RWPE2 (cell line): Measurements from ENCODE around the gene SFSWAP.
A peak's percentile ranks its signal among the peaks of the same experiment; 100 is the strongest.

Experiments
- ATAC-seq: fragments of 200-7000 bp; cut with Tn5 transposase; 3 replicates; pipeline ENCODE4 v1.9.1; 2021; ENCODE audit warnings: low read depth
- DNase-seq: peaks from one replicate; pipeline ENCODE4 v3.0.0-alpha.2; 2020; ENCODE audit warnings: low spot score
- H3K27ac ChIP-seq: fragments of 450-650 bp; 2 replicates; pipeline ENCODE4 v1.5.1; 2017; ENCODE audit warnings: mild to moderate bottlenecking; ENCODE audit not compliant: poor library complexity, severe bottlenecking
- H3K27me3 ChIP-seq: fragments of 250-450 bp; sonication (Bioruptor Pico); 2 replicates; pipeline ENCODE4 v1.5.1; 2021; ENCODE audit warnings: mild to moderate bottlenecking, moderate library complexity; ENCODE audit not compliant: insufficient read depth, poor library complexity, severe bottlenecking
- H3K36me3 ChIP-seq: fragments of 250-450 bp; sonication (Bioruptor Pico); 2 replicates; pipeline ENCODE4 v1.5.1; 2020; ENCODE audit warnings: low read depth, mild to moderate bottlenecking, moderate library complexity
- H3K4me1 ChIP-seq: fragments of 250-450 bp; sonication (Bioruptor Pico); 2 replicates; pipeline ENCODE4 v1.5.1; 2021; ENCODE audit warnings: mild to moderate bottlenecking, moderate library complexity; ENCODE audit not compliant: insufficient read depth, poor library complexity, severe bottlenecking
- H3K4me3 ChIP-seq: fragments of 250-450 bp; sonication (Bioruptor Pico); 2 replicates; pipeline ENCODE4 v1.5.1; 2021; ENCODE audit warnings: mild to moderate bottlenecking, moderate library complexity; ENCODE audit not compliant: severe bottlenecking
- H3K9me3 ChIP-seq: fragments of 250-450 bp; sonication (Bioruptor Pico); 2 replicates; pipeline ENCODE4 v1.5.1; 2021; ENCODE audit warnings: mild to moderate bottlenecking, moderate library complexity; ENCODE audit not compliant: severe bottlenecking
- CTCF ChIP-seq: fragments of 450-650 bp; IDR thresholded peaks from one replicate; pipeline ENCODE4 v1.5.1; 2017; ENCODE audit warnings: mild to moderate bottlenecking, moderate library complexity; ENCODE audit not compliant: poor library complexity, severe bottlenecking

The SFSWAP gene

GRCh38 chr12:131826097-131826928, 115.4 kb downstream of the SFSWAP start:
- Histone ChIP-seq H3K4me3 (no peak overlapping the region), H3K4me1 (no peaks in the 10 kb centered on the region), H3K36me3 (no peaks in the 10 kb centered on the region), H3K9me3 (no peaks in the 10 kb centered on the region), H3K27ac (no peak overlapping the region), H3K27me3 (peaks cover 13% of the 10 kb centered on the region)
- no peak for ATAC-seq
- peak; percentile 51 for DNase-seq
- TF ChIP-seq CTCF = no peak

GRCh38 chr12:131827961-131828534, 117.2 kb downstream of the SFSWAP start, which contains the start of gene MMP17:
TSS of gene MMP17 (plus strand) at chr12:131828393. CDS start at chr12:131828495, 102 bp downstream.
- Histone ChIP-seq H3K27ac (peak within 1 kb of the TSS; percentile 0), H3K4me3 (peak within 1 kb of the TSS; percentile 63), H3K9me3 (no peaks in the 10 kb centered on the region), H3K4me1 (no peaks in the 10 kb centered on the region), H3K36me3 (no peaks in the 10 kb centered on the region), H3K27me3 (peaks cover 14% of the 10 kb centered on the region)
- DNase-seq (peak; percentile 67), ATAC-seq (peak; percentile 45)
- TF ChIP-seq CTCF = peak; percentile 62

GRCh38 chr12:131828671-131829355, 117.9 kb downstream of the SFSWAP start:
- Histone ChIP-seq H3K4me3 (peak overlapping the region; percentile 63), H3K27me3 (peaks cover 14% of the 10 kb centered on the region), H3K4me1 (no peaks in the 10 kb centered on the region), H3K27ac (peak overlapping the region; percentile 0), H3K36me3 (no peaks in the 10 kb centered on the region), H3K9me3 (no peaks in the 10 kb centered on the region)
- DNase-seq = peak; percentile 63
- no peak for TF ChIP-seq CTCF
- peak; percentile 49 for ATAC-seq

- no peaks in the 10 kb centered on the region for H3K4me1 ChIP-seq
- peak overlapping the region; percentile 0 for H3K27ac ChIP-seq
- peak overlapping the region; percentile 63 for H3K4me3 ChIP-seq
- peaks cover 14% of the 10 kb centered on the region for H3K27me3 ChIP-seq
- TF ChIP-seq CTCF = no peak
- no peaks in the 10 kb centered on the region for H3K36me3 ChIP-seq
- H3K9me3 ChIP-seq = no peaks in the 10 kb centered on the region
- DNase-seq = peak; percentile 69
- 0 out of 3 replicates have a peak, but pooled peaks have one; percentile 7 for ATAC-seq
Measured at GRCh38 chr12:131829356-131829747, 118.5 kb downstream of the SFSWAP start.
